ENCODE data around the gene GPR25.

Gene GPR25

DNA sequence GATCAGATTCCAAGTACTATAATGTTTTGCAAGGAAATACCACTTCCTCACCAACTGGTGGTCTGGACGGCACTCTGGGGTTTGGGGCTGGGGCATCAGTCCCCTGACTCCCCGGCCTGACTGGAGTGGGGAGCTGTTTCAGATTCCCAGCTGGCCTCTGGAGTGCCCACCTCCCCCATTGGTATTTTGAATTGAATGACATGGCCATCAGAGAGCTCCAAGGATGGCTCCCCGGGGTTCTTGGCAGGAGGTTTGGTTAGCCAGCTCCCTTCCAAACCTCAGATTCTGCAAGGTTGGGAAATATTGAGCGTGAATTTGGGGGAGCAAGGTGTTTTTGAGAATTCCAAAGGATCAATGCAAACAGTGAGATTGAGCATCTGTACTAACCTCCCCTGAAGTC, 19.8 kb downstream of the GPR25 start:
- Histone ChIP-seq H3K4me1 (ENCODE audit: insufficient read depth, low read length) (peaks cover 31% of the 10 kb centered on the region), H3K36me3 (ENCODE audit: insufficient read depth, low read length) (peaks cover 9% of the 10 kb centered on the region), H3K4me3 (ENCODE audit: low read length) (peak overlapping the region; percentile 96), H2AFZ (ENCODE audit: low read depth, low read length) (peak overlapping the region; percentile 86), H3K27me3 (ENCODE audit: insufficient read depth, low read length) (no peaks in the 10 kb centered on the region), H3K9me3 (ENCODE audit: low read length) (no peaks in the 10 kb centered on the region)

GRCh38 chr1:200892958-200893357, 20.2 kb downstream of the GPR25 start:
- H2AFZ ChIP-seq (ENCODE audit: low read depth, low read length), result no peak overlapping the region
- peaks cover 27% of the 10 kb centered on the region for H3K4me1 ChIP-seq (ENCODE audit: insufficient read depth, low read length)
- H3K27me3 ChIP-seq (ENCODE audit: insufficient read depth, low read length), result no peaks in the 10 kb centered on the region
- H3K36me3 ChIP-seq (ENCODE audit: insufficient read depth, low read length), result peaks cover 13% of the 10 kb centered on the region
- peak overlapping the region; percentile 96 for H3K4me3 ChIP-seq (ENCODE audit: low read length)
- H3K9me3 ChIP-seq (ENCODE audit: low read length), result no peaks in the 10 kb centered on the region

DNA sequence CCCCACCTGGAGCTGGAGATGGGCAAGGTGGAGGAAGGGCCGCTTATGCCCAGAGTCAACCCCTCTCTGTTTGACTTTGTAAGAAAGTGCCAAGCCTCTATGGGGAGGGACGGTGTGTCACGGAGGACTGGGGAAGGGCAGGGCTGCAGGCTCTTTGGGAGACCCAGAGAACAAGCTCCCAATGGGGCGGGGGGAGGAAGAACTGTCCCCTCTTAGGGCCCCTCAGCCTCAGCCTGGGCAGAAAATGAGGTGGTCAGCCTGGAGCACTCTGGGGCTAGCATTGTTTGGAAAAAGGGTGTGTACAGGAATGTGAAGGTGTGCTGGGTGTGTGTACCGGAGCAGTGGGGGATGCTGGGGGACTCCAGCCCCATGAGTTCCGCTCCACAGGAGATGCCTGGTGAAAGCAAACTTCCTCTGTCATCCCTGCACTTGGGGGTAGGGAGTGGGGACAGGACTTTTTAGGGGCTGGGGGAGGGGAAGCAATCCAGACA, 20.7 kb downstream of the GPR25 start:
- Histone ChIP-seq H3K4me1 (ENCODE audit: insufficient read depth, low read length) (peaks cover 27% of the 10 kb centered on the region), H3K36me3 (ENCODE audit: insufficient read depth, low read length) (peaks cover 18% of the 10 kb centered on the region), H2AFZ (ENCODE audit: low read depth, low read length) (no peak overlapping the region), H3K4me3 (ENCODE audit: low read length) (peak overlapping the region; percentile 96), H3K27me3 (ENCODE audit: insufficient read depth, low read length) (no peaks in the 10 kb centered on the region), H3K9me3 (ENCODE audit: low read length) (no peaks in the 10 kb centered on the region)

GRCh38 chr1:200894712-200895442, 22.1 kb downstream of the GPR25 start, which contains the start of gene INAVA:
TSS of gene INAVA (plus strand) at chr1:200894900. CDS start at chr1:200898401, 3,501 bp downstream.
- Histone ChIP-seq H3K9me3 (ENCODE audit: low read length) (no peaks in the 10 kb centered on the region), H3K36me3 (ENCODE audit: insufficient read depth, low read length) (peaks cover 32% of the 10 kb centered on the region), H3K4me3 (ENCODE audit: low read length) (peak within 1 kb of the TSS; percentile 96), H3K27me3 (ENCODE audit: insufficient read depth, low read length) (no peaks in the 10 kb centered on the region), H3K4me1 (ENCODE audit: insufficient read depth, low read length) (peaks cover 27% of the 10 kb centered on the region), H2AFZ (ENCODE audit: low read depth, low read length) (no peak within 1 kb of the TSS)

DNA sequence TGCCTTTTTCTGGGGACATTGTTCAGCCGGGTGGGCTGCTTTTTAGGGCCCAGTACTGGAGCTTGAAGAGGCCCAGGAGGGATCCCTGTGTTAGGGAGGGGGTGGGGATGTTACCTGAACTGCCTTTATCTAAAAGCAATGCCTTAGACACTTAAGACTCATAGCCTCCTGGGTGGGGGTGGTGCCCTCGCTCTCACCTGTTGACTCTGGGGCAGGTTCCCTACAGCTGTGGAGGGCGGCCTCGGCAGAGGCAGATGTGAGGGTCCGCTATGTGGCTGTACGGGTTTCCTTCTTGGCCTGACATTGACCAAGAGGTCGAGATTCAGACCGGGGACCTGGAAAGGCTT, 22.6 kb downstream of the GPR25 start:
- H3K36me3 ChIP-seq (ENCODE audit: insufficient read depth, low read length), result peaks cover 37% of the 10 kb centered on the region
- H3K4me1 ChIP-seq (ENCODE audit: insufficient read depth, low read length), result peaks cover 27% of the 10 kb centered on the region
- no peak overlapping the region for H3K4me3 ChIP-seq (ENCODE audit: low read length)
- no peaks in the 10 kb centered on the region for H3K9me3 ChIP-seq (ENCODE audit: low read length)
- no peak overlapping the region for H2AFZ ChIP-seq (ENCODE audit: low read depth, low read length)
- H3K27me3 ChIP-seq (ENCODE audit: insufficient read depth, low read length), result no peaks in the 10 kb centered on the region

- H3K36me3 ChIP-seq (ENCODE audit: insufficient read depth, low read length), result peaks cover 43% of the 10 kb centered on the region
- H2AFZ ChIP-seq (ENCODE audit: low read depth, low read length), result no peak overlapping the region
- no peak overlapping the region for H3K4me3 ChIP-seq (ENCODE audit: low read length)
- peaks cover 27% of the 10 kb centered on the region for H3K4me1 ChIP-seq (ENCODE audit: insufficient read depth, low read length)
- H3K27me3 ChIP-seq (ENCODE audit: insufficient read depth, low read length), result no peaks in the 10 kb centered on the region
- H3K9me3 ChIP-seq (ENCODE audit: low read length), result no peaks in the 10 kb centered on the region
Observed at GRCh38 chr1:200895801-200896530, 23.2 kb downstream of the GPR25 start.

GRCh38 chr1:200896531-200897196, 23.9 kb downstream of the GPR25 start:
- Histone ChIP-seq H3K36me3 (ENCODE audit: insufficient read depth, low read length) (peaks cover 50% of the 10 kb centered on the region), H3K4me1 (ENCODE audit: insufficient read depth, low read length) (peaks cover 27% of the 10 kb centered on the region), H3K9me3 (ENCODE audit: low read length) (no peaks in the 10 kb centered on the region), H3K27me3 (ENCODE audit: insufficient read depth, low read length) (no peaks in the 10 kb centered on the region), H2AFZ (ENCODE audit: low read depth, low read length) (no peak overlapping the region), H3K4me3 (ENCODE audit: low read length) (no peak overlapping the region)

DNA sequence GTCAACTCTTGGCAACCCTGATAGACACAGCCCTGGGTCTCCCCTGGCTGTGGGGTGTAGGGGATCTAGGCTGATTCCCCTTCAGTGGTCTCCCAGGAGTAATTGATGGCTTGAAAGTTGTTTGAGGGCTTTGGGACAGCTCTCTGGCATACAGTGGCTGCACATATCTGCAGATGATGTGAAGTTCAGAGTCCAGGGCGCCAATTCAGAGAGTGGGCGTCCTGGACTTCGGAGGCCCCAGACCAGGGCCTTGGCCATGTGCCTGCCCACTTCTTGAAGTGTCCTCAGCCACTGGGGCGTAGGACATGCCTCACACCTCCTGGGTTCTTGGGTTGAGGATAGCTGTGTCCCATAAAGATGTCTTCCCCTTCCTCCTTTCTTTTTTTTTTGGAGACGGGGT, 24.5 kb downstream of the GPR25 start:
- Histone ChIP-seq H3K27me3 (ENCODE audit: insufficient read depth, low read length) (no peaks in the 10 kb centered on the region), H3K4me3 (ENCODE audit: low read length) (no peak overlapping the region), H2AFZ (ENCODE audit: low read depth, low read length) (no peak overlapping the region), H3K36me3 (ENCODE audit: insufficient read depth, low read length) (peaks cover 56% of the 10 kb centered on the region), H3K9me3 (ENCODE audit: low read length) (no peaks in the 10 kb centered on the region), H3K4me1 (ENCODE audit: insufficient read depth, low read length) (peaks cover 27% of the 10 kb centered on the region)

DNA sequence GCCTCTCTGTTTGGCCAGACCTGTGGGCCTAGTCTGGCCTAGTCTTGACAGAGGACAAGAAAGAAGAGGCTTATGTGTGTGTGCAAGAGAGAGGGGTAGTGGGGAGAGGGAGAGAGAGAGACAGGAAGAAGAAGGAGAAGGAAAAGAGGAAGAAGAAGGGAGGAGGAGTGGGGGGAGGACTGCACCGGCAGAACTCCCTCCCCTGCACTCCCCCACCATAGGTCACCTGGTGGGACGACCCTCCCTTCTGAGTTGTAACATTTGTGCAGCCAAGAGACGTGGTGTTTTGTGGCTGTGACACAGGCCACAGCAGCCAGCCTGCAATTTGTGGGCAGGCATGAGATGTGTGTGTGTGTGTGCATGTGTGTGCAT, 26.2 kb downstream of the GPR25 start:
- Histone ChIP-seq H3K36me3 (ENCODE audit: insufficient read depth, low read length) (peaks cover 66% of the 10 kb centered on the region), H3K27me3 (ENCODE audit: insufficient read depth, low read length) (no peaks in the 10 kb centered on the region), H3K9me3 (ENCODE audit: low read length) (no peaks in the 10 kb centered on the region), H3K4me1 (ENCODE audit: insufficient read depth, low read length) (peaks cover 10% of the 10 kb centered on the region), H2AFZ (ENCODE audit: low read depth, low read length) (no peak overlapping the region), H3K4me3 (ENCODE audit: low read length) (no peak overlapping the region)

GRCh38 chr1:200899451-200899915, 26.7 kb downstream of the GPR25 start:
- H2AFZ ChIP-seq (ENCODE audit: low read depth, low read length), result no peak overlapping the region
- H3K4me3 ChIP-seq (ENCODE audit: low read length), result no peak overlapping the region
- peaks cover 64% of the 10 kb centered on the region for H3K36me3 ChIP-seq (ENCODE audit: insufficient read depth, low read length)
- peaks cover 5% of the 10 kb centered on the region for H3K4me1 ChIP-seq (ENCODE audit: insufficient read depth, low read length)
- no peaks in the 10 kb centered on the region for H3K9me3 ChIP-seq (ENCODE audit: low read length)
- H3K27me3 ChIP-seq (ENCODE audit: insufficient read depth, low read length), result no peaks in the 10 kb centered on the region

- no peaks in the 10 kb centered on the region for H3K9me3 ChIP-seq (ENCODE audit: low read length)
- no peaks in the 10 kb centered on the region for H3K27me3 ChIP-seq (ENCODE audit: insufficient read depth, low read length)
- peaks cover 62% of the 10 kb centered on the region for H3K36me3 ChIP-seq (ENCODE audit: insufficient read depth, low read length)
- no peak overlapping the region for H2AFZ ChIP-seq (ENCODE audit: low read depth, low read length)
- no peaks in the 10 kb centered on the region for H3K4me1 ChIP-seq (ENCODE audit: insufficient read depth, low read length)
- no peak overlapping the region for H3K4me3 ChIP-seq (ENCODE audit: low read length)
Observed at GRCh38 chr1:200899954-200900867, 27.4 kb downstream of the GPR25 start.

DNA sequence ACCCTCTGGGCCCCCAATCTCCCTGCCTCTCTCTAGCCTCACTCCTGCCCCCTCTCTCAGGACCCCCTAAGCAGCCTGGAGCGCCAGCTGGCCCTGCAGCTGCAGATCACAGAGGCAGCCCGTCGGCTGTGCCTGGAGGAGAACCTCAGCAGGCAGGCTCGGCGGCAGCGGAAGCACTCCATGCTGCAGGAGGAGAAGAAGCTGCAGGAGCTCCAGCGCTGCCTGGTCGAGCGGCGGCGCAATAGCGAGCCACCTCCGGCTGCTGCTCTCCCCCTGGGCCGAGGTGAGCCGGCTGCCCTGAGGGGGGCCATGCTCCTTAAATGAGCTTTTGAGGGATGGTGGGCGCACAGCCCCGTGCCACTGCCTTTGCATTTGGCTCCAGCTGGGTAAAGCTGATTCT, 28.1 kb downstream of the GPR25 start:
- H3K9me3 ChIP-seq (ENCODE audit: low read length), result no peaks in the 10 kb centered on the region
- no peaks in the 10 kb centered on the region for H3K27me3 ChIP-seq (ENCODE audit: insufficient read depth, low read length)
- no peaks in the 10 kb centered on the region for H3K4me1 ChIP-seq (ENCODE audit: insufficient read depth, low read length)
- no peak overlapping the region for H3K4me3 ChIP-seq (ENCODE audit: low read length)
- no peak overlapping the region for H2AFZ ChIP-seq (ENCODE audit: low read depth, low read length)
- H3K36me3 ChIP-seq (ENCODE audit: insufficient read depth, low read length), result peaks cover 67% of the 10 kb centered on the region

All from neuron (in vitro differentiated cells).